ENCODE measurements around the gene SPPL2A.
A peak's percentile ranks its signal among the peaks of the same experiment; 100 is the strongest.

SPPL2A gene

GRCh38 chr15:50686469-50687301 lies 78.8 kb downstream of the SPPL2A start, which contains the start of gene TRPM7:
Gene TRPM7, minus strand, starts transcription at chr15:50686797. Its CDS starts 264 bp downstream, at chr15:50686533.
- peak; percentile 63 for DNase-seq (ENCODE audit: low read depth, low spot score)

- no peak for DNase-seq (ENCODE audit: low read depth, low spot score)
Measured at GRCh38 chr15:50685976-50686468, 79.5 kb downstream of the SPPL2A start.

- DNase-seq (ENCODE audit: low read depth, low spot score): no peak
Measured at GRCh38 chr15:50685191-50685975, 80.1 kb downstream of the SPPL2A start.

GRCh38 chr15:50681467-50681866 lies 84.0 kb downstream of the SPPL2A start:
- DNase-seq (ENCODE audit: low read depth, low spot score): no peak

GRCh38 chr15:50676799-50677483 lies 88.6 kb downstream of the SPPL2A start:
- no peak for DNase-seq (ENCODE audit: low read depth, low spot score)

- DNase-seq (ENCODE audit: low read depth, low spot score): no peak
Measured at GRCh38 chr15:50675535-50676144, 89.9 kb downstream of the SPPL2A start.

- DNase-seq (ENCODE audit: low read depth, low spot score): no peak
Measured at GRCh38 chr15:50670115-50670514, 95.4 kb downstream of the SPPL2A start.

- no peak for DNase-seq (ENCODE audit: low read depth, low spot score)
Measured at GRCh38 chr15:50669611-50670010, 95.9 kb downstream of the SPPL2A start.

- DNase-seq (ENCODE audit: low read depth, low spot score): no peak
Measured at GRCh38 chr15:50665938-50666337, 99.6 kb downstream of the SPPL2A start.

GRCh38 chr15:50655555-50655954 lies 110.0 kb downstream of the SPPL2A start:
- no peak for DNase-seq (ENCODE audit: low read depth, low spot score)

- DNase-seq (ENCODE audit: low read depth, low spot score): no peak
Measured at GRCh38 chr15:50653156-50653743, 112.3 kb downstream of the SPPL2A start.

- no peak for DNase-seq (ENCODE audit: low read depth, low spot score)
Measured at GRCh38 chr15:50652671-50653070, 112.8 kb downstream of the SPPL2A start.

Measured in smooth muscle cell of the brain vasculature (primary cell).